Measurements from ENCODE around the gene FLCN. TPM values are rescaled to one million over a fixed set of nuclear protein-coding genes. Genes with fewer than 3 reads are reported as not detected.
"Not testable (repeated sequence)": the region's sequence is repeated elsewhere in the genome, so short reads cannot be mapped to it uniquely, and the experiment has no call there.

Gene FLCN
- polyA plus RNA-seq, 4 donors = 20.0 to 29.1 (median 26.6) TPM

DNA sequence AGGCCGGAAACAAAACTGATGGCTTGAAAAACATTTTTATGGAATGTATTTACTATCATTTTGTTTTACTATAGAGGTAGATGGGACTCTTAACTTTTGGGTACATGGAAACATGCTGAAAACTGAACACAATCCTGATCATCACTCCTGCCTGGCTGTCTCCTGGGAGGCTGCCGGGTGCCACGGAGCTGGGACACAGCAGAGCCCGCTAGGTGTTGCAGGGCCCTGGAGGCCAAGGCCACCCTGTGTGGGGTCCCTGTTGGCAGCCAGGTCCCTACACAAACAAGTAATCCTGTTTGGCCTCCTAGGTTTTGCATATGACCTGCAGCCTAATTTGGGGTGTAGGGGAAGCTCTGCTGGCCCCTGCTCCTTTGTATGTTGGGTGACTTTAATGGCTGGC, 48.4 kb downstream of the FLCN start:
- no peak for DNase-seq (ENCODE audit: low read depth in 4 of 4, low spot score in 3 of 4)

GRCh38 chr17:17186551-17187505, 50.1 kb downstream of the FLCN start:
- DNase-seq (ENCODE audit: low read depth in 4 of 4, low spot score in 3 of 4) = no peak

DNA sequence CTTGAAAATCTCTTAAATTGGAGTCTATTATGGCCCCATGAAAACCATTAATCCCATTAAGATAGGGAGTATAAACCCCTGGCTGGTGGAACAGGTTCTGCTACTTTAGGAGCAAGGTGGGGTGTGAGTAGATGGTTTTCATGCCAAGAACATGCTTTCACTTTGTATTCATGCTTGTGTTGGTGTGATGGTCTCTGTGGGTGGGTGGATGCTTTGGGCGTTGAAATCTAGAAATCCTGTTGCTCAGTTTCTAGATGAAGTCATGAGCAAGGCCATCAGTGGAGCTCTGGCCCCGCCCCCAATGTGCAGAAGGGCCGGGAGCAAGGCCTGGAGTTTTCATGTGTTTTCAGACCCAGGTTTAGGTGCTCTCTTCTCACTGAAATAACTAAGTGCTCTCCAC, 50.9 kb downstream of the FLCN start:
- no peak for DNase-seq (ENCODE audit: low read depth in 4 of 4, low spot score in 3 of 4)

GRCh38 chr17:17184985-17185757, 51.8 kb downstream of the FLCN start:
- DNase-seq (ENCODE audit: low read depth in 4 of 4, low spot score in 3 of 4) = not testable (repeated sequence)

GRCh38 chr17:17183744-17184143, 53.2 kb downstream of the FLCN start:
- no peak for DNase-seq (ENCODE audit: low read depth in 4 of 4, low spot score in 3 of 4)

GRCh38 chr17:17182598-17183136, 54.3 kb downstream of the FLCN start:
- no peak for DNase-seq (ENCODE audit: low read depth in 4 of 4, low spot score in 3 of 4)

DNA sequence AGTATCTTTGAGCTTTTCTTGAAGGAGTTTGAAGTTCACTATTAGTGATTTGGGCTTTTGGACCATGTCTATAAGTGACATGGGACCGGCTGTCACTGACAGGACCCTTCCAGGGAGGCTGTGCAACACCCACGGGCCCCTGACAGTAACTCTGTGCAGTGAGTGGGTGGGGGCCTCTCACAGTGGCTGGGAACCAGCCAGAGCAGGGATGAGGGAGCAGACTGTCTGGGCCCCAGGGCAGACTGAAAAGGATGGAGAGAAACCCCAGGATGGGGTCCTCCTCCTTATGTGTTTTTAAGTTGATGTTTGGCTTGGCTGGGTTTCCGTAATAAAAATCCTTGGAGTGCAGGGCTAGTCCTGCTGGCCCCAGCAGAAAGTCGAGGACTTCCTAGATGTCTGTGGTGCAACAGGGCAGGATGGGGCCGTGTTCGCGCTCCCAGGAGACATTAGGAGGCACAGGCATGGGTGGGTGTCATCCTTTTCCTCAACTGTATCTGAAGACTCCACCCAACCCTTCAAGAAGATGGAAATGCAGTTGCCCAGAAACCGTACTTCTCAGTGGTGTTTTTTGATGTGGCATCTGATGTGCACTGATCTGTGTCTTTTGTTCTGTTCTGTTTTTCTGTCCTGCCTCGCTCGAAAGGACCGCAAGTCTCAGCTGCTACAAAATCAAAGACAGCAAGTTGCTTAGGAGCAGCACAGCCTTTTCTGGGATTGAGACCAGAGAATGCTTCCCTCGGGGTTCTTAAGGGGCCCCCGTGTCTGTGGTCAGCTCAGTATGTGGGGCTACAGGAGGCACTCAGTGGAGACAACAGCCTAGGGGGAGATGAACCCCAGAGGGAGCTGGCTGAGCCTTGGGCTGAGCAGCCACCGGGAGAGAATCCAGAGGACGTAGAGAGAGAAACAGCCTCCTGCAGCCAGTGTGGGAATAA, 55.0 kb downstream of the FLCN start:
- no peak for DNase-seq (ENCODE audit: low read depth in 4 of 4, low spot score in 3 of 4)

DNA sequence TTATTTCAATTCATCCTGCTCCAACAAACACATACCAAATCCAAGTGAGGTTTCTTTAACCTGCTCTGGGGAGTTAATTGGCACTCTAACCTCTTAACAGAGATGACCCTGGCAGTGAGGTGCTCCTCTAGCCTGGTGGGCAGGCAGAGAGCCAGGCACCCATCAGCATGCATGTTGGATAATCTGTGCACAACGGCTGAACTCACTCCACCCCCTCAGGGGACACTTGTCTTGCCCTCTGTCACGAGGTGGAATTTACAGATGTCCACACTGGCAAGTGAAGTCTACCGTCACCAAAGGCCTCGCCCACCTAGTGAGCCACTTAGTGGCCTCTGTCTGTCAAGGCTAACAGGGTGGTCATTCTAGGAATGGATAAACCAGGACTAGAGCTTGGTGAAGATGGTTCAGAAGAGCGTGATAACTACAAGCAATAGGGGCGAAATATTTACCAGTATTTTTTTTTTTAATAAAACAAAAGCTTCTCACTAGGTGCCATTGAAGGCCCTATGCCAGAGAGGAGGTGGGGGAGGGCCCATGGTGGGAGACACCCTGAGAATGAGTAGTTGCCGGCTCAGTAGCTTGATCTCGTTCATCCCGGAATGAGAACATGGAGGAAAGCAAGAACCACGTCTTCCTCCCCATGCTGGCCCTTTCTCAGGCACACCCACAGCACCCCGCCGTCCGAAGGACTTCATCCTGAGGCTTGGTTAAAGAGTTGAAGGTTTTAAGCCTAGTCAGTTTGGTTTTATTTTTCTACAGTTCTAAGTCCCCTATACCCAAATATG, 56.0 kb downstream of the FLCN start:
- no peak for DNase-seq (ENCODE audit: low read depth in 4 of 4, low spot score in 3 of 4)

DNA sequence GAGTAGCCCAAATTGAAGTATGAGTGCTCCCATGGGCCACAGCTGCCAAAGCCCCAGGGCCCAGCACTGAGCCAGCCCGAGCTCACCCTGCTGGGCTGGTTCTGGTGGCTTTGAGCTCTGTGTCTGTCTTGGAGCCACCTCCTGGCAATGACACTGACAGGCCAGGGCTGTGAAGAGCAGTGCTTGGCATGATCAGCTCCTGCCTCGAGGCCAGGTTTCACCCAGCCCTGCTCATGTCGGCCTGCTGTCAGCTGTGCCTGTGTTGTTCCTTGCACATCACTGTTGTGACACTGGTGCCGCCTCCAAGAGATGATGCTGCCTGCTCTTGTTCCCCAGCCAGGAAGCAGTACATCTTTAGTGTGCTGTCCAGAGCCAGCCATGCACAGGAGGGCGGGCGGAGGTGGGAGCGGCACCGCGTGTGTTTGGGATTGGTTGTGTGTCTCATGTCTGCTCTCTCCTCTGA, 56.8 kb downstream of the FLCN start:
- no peak for DNase-seq (ENCODE audit: low read depth in 4 of 4, low spot score in 3 of 4)

DNA sequence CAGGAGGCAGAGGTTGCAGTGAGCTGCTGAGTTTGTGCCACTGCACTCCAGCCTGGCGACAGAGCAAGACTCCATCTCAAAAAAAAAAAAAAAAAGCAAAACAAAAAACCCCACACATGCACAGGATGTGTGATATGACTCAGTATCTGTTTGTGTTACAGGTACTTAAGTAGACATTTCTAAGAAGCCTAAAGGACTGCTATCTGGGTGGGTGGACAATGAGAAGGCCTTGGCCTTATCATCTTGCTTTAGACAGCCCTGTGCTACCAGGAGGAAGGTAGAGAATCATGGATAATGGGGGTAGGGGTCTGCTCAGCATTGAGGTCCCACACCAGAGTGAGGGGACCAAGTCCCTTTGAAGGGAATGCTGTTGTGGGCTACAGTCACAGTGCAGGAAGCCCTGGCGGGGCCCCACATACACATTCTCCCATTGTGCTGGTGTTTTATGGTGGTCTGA, 57.6 kb downstream of the FLCN start:
- no peak for DNase-seq (ENCODE audit: low read depth in 4 of 4, low spot score in 3 of 4)

DNA sequence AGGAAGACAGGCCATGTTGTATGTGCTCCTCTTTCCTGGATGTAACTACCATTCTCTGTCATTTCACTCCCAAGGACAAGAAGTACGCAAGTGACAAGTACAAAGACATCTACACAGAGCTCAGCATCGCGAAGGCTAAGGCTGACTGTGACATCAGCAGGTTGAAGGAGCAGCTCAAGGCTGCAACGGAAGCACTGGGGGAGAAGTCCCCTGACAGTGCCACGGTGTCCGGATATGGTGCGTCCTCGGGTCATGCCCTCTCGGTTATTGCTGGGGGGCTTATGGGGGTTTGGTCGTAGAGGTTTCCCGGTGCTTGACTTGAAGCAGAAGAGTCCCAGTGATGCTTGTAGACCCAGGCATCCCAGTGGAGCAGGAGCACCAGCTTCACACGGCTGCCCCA, 59.8 kb downstream of the FLCN start:
- DNase-seq (ENCODE audit: low read depth in 4 of 4, low spot score in 3 of 4) = no peak

DNA sequence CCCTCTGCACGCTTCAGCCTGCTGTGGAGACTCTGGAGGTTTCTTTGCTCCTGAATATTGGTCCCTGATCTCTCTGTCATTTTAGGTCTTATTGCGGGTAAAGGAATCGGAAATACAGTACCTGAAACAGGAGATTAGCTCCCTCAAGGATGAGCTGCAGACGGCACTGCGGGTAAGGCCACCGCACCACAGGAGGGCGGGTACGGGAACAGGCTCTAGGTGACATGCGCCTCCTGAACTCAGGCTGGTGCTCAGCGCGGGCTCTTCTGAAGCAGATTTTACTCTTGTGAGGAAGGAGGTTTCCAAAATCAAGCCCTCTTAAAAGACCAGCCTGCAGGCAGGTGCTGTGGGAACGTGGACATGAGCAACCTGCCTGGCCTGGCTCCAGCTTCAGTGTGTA, 60.6 kb downstream of the FLCN start:
- DNase-seq (ENCODE audit: low read depth in 4 of 4, low spot score in 3 of 4) = no peak

DNA sequence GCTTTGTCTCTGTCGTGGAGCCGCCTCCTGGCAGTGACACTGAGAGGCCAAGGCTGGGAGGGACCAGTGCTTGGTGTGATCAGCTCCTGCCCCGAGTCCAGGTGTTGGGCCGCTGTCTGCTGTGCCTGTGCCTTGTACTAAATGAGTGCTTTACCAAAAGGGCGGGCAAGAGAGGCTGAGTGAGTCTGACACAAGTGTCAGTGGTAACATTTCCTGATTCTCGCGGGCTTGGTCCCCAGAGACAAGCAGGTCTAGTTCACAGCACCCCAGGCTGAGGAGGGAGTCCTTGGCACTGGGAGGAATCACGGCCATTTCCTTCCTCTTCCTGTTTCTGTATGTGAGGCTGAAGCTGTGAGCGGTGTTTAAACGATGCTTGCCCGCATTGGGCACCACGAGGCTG, 61.1 kb downstream of the FLCN start:
- DNase-seq (ENCODE audit: low read depth in 4 of 4, low spot score in 3 of 4) = no peak

GRCh38 chr17:17175340-17175739, 61.6 kb downstream of the FLCN start:
- DNase-seq (ENCODE audit: low read depth in 4 of 4, low spot score in 3 of 4) = no peak

DNA sequence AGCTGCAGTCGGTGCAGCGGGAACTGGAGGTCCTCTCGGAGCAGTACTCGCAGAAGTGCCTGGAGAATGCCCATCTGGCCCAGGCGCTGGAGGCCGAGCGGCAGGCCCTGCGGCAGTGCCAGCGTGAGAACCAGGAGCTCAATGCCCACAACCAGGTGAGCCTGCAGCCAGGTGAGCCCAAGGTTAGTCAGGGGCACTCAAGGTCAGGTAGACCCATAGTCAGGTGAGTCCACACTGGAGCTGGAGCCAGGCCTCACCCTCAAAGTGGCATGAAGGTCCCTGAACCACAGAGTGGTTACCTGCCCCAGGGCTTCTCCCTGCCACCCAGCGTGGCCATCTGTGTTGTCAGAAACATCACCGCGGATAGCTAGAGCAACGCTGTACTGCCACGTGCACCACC, 63.0 kb downstream of the FLCN start:
- no peak for DNase-seq (ENCODE audit: low read depth in 4 of 4, low spot score in 3 of 4)

- DNase-seq (ENCODE audit: low read depth in 4 of 4, low spot score in 3 of 4) = no peak
These were observed 64.0 kb downstream of the FLCN start for GRCh38 chr17:17172990-17173389.

DNA sequence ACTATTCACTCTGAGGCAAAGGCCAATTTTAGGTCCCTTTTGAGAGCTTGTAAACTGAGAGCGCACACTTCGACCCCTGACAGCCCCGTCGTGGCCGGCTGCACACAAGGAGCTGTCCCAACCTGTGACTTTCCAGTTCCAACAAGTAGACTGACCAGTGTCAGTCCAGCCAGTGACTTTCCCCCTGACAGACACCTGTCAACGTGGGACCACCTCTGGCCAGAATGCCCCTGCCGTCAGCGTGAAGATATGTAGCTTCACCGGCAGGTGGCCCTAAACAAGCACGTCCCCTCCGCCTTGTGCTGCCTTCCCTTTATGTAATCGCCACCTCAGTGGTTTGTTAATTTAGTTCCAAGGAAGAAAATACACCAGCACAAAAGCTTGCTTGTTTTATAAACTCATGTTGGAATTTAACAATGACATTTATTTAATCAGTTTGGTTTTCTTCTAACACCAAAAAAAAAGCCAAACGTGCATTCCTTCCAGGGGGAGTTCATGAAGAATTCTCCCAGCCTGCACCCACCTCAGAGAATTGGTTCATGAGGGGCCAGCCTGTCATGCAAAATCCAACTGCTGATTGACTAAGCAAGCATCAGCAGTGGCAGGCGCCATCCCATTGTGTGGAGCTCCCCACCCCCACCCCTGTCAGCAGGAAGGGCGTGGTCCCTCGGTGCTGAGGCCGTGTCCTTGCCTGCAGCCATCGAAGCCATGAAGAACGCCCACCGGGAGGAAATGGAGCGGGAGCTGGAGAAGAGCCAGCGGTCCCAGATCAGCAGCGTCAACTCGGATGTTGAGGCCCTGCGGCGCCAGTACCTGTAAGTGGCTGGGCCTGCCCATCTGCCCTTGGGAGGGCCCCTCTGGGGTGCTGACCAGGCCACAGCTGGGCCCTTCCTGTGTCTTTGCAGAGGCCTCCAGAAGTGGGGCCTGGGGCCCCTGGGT, 64.7 kb downstream of the FLCN start:
- no peak for DNase-seq (ENCODE audit: low read depth in 4 of 4, low spot score in 3 of 4)

- no peak for DNase-seq (ENCODE audit: low read depth in 4 of 4, low spot score in 3 of 4)
These were observed 65.8 kb downstream of the FLCN start for GRCh38 chr17:17171186-17171585.

All from right renal pelvis (tissue), 4 donors.